ENCODE data around the gene NUDT1.

Gene NUDT1

DNA sequence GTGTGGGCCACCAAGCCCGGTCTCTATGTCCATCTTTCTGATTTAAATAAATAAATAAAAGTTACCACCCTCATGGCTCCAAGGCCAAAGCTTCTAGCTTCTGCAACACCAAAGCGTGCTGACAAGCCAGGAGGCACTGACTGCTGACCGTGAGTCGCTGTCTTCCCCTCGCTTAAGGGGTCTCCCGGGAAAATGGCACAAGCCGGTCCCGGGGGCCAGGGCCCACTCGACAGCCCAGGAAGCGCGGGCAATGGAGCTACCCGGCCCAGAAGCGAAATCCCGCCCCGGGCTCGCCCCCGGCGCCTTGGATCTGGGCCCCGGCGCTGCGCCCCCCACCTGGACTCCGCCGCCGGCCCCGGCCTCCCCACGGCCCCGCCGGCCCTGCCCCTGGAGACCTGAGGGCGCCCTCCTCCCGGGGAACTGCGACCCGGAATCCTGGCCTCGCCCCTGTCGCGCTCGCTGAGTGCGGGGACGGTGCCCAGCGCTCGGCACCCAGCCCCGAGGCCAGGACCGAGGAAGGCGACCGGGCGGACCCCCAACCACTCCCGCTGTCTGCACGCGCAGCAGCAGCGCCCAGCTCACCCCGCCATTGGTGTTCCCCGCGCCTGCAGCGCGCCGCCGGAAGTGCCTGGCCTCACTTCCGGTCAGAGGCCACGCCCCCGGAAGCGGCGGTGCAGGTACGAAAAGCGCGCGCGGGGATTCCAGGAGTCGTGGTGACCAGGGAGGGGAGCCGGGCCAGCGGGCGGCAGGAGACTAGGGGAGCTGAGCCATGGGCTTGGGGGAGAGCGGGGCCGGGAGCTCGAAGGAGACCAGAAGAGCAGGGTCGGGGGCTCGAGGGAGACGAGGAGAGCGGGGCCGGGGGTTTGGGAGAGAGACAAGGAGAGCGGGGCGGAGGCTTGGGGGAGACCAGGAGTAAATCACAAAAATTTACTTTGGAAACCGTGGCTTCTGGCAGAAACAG is at the start of gene NUDT1, which contains the start of gene MRM2:
Gene NUDT1 (plus strand): TSS at position 647 of the 961 bp plus-strand sequence. CDS start 2,349 bp downstream, outside the sequence.
Gene MRM2 (minus strand): TSS at position 626 of the 961 bp plus-strand sequence. CDS start 36 bp downstream, at position 590.
- no peaks in the 10 kb centered on the region for H3K9me3 ChIP-seq (ENCODE audit: insufficient read depth, low read length)

DNA sequence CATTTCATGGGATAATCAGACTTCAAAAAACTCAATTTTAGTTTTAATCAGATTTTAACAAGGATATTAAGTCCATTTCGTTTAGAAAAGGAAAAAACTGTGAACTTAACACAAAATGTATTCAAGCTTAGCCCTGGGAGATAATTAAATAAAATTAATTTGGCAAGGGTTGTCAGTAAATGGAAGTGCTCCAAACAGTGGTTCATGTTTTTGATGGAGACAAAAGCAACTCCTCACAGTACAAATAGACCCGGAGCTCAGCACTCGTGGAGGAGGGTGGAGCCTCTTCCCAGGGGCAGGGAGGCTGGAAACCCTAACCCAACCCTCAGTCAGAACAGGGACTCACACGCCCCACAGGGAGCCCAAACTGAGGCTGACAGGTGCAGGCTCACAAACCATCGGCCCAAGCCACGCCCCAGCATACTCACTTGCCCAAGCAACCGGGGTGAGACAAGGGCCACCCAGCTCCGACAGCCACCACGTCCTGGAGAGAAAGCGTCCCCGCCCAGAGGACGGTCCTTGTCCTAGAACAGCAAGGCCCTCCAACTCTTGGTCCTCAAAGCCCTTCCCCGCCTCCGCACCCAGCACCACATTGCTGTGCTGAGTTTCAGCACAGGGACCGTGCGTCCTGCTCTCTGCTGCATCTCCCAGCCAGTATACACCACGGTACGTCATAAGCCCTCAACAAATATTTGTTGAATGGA is 49.0 kb upstream of the NUDT1 start:
- Histone ChIP-seq H3K9ac (ENCODE audit: low read length) (no peak overlapping the region), H3F3A (ENCODE audit: insufficient read depth) (no peaks in the 10 kb centered on the region), H3K27ac (ENCODE audit: low read depth, low read length) (no peak overlapping the region), H3K9me3 (ENCODE audit: insufficient read depth, low read length) (peaks cover 6% of the 10 kb centered on the region; the same call in 1 of the 2 replicates), H3K79me2 (ENCODE audit: insufficient read depth, low read length) (peaks cover 5% of the 10 kb centered on the region; the same call in 1 of the 2 replicates), H3K36me3 (ENCODE audit: low read length) (peaks cover 21% of the 10 kb centered on the region), H4K20me1 (ENCODE audit: low read depth, low read length) (no peaks in the 10 kb centered on the region), H2AFZ (ENCODE audit: low read depth, low read length, severe bottlenecking) (no peak overlapping the region), H3K27me3 (ENCODE audit: low read length) (no peaks in the 10 kb centered on the region), H3K9me2 (replicated peaks; ENCODE audit: insufficient read depth, low read length) (no peaks in the 10 kb centered on the region), H3K4me3 (ENCODE audit: insufficient read depth, low read length, poor library complexity, severe bottlenecking) (no peak overlapping the region), H3K4me2 (ENCODE audit: low read depth, low read length, poor library complexity, severe bottlenecking) (no peak overlapping the region)
- TF ChIP-seq, protein P1, sequence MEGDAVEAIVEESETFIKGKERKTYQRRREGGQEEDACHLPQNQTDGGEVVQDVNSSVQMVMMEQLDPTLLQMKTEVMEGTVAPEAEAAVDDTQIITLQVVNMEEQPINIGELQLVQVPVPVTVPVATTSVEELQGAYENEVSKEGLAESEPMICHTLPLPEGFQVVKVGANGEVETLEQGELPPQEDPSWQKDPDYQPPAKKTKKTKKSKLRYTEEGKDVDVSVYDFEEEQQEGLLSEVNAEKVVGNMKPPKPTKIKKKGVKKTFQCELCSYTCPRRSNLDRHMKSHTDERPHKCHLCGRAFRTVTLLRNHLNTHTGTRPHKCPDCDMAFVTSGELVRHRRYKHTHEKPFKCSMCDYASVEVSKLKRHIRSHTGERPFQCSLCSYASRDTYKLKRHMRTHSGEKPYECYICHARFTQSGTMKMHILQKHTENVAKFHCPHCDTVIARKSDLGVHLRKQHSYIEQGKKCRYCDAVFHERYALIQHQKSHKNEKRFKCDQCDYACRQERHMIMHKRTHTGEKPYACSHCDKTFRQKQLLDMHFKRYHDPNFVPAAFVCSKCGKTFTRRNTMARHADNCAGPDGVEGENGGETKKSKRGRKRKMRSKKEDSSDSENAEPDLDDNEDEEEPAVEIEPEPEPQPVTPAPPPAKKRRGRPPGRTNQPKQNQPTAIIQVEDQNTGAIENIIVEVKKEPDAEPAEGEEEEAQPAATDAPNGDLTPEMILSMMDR (IDR thresholded peaks at IDR 0.05; ENCODE audit: insufficient read depth, low read length, poor library complexity, severe bottlenecking), result no peak
- TF ChIP-seq EZH2phosphoT487 (conservative IDR thresholded peaks at IDR 0.05; ENCODE audit: low read length), result no peak

More for the DNA sequence above, at the start of gene NUDT1, which contains the start of gene MRM2:
- Histone ChIP-seq H3K4me3 (ENCODE audit: insufficient read depth, low read length, poor library complexity, severe bottlenecking) (peak within 1 kb of the TSS; percentile 94), H3K4me2 (ENCODE audit: low read depth, low read length, poor library complexity, severe bottlenecking) (peak within 1 kb of the TSS; percentile 84), H3K9me2 (replicated peaks; ENCODE audit: insufficient read depth, low read length) (no peaks in the 10 kb centered on the region), H3K79me2 (ENCODE audit: insufficient read depth, low read length) (peaks cover 42% of the 10 kb centered on the region), H3K36me3 (ENCODE audit: low read length) (no peaks in the 10 kb centered on the region; the same call in 1 of the 2 replicates), H2AFZ (ENCODE audit: low read depth, low read length, severe bottlenecking) (peak within 1 kb of the TSS; percentile 74), H3F3A (ENCODE audit: insufficient read depth) (peaks cover 17% of the 10 kb centered on the region), H4K20me1 (ENCODE audit: low read depth, low read length) (no peaks in the 10 kb centered on the region), H3K27ac (ENCODE audit: low read depth, low read length) (peak within 1 kb of the TSS; percentile 62), H3K27me3 (ENCODE audit: low read length) (no peaks in the 10 kb centered on the region), H3K9ac (ENCODE audit: low read length) (peak within 1 kb of the TSS; percentile 100)
- no peak for TF ChIP-seq EZH2phosphoT487 (conservative IDR thresholded peaks at IDR 0.05; ENCODE audit: low read length)
- TF ChIP-seq, protein P1 (IDR thresholded peaks at IDR 0.05; ENCODE audit: insufficient read depth, low read length, poor library complexity, severe bottlenecking), result no peak

DNA sequence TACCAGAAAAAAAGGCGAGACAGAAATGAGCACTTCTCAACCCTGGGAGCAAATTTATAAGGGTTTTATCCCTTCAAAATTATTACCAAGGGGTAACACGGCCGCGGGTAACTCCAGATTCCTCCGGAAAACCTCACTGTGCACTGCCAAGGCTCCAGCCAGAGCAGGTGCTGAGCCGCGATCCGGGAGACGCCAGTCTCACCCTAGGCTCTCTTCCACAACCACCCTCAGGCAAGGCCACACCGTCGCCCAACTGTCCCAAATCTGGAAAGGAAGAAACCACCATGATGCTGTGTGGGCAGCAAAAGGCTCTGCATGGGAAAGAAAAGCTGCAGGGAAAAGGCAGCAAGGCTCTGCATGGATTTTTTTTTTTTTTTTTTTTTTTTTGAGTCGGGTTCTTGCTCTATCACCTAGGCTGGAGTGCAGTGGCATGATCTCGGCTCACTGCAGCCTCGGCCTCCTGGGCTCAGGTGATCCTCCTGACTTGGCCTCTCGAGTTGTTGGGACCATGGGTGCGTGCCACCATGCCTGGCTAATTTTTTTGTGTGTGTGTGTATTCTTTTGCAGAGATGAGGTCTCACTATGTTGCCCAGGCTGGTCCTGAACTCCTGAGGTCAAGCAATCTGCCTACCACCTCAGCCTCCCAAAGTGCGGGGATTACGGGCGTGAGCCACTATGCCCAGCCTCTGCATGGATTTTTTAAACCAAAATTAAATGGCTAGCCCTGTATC is 48.3 kb upstream of the NUDT1 start:
- Histone ChIP-seq H3K79me2 (ENCODE audit: insufficient read depth, low read length) (peaks cover 5% of the 10 kb centered on the region; the same call in 1 of the 2 replicates), H4K20me1 (ENCODE audit: low read depth, low read length) (no peaks in the 10 kb centered on the region), H2AFZ (ENCODE audit: low read depth, low read length, severe bottlenecking) (no peak overlapping the region), H3K4me3 (ENCODE audit: insufficient read depth, low read length, poor library complexity, severe bottlenecking) (no peak overlapping the region), H3K27ac (ENCODE audit: low read depth, low read length) (no peak overlapping the region), H3K9me2 (replicated peaks; ENCODE audit: insufficient read depth, low read length) (no peaks in the 10 kb centered on the region), H3F3A (ENCODE audit: insufficient read depth) (no peaks in the 10 kb centered on the region), H3K27me3 (ENCODE audit: low read length) (no peaks in the 10 kb centered on the region), H3K36me3 (ENCODE audit: low read length) (peaks cover 17% of the 10 kb centered on the region), H3K9me3 (ENCODE audit: insufficient read depth, low read length) (peaks cover 6% of the 10 kb centered on the region; the same call in 1 of the 2 replicates), H3K4me2 (ENCODE audit: low read depth, low read length, poor library complexity, severe bottlenecking) (no peak overlapping the region), H3K9ac (ENCODE audit: low read length) (no peak overlapping the region)
- no peak for TF ChIP-seq EZH2phosphoT487 (conservative IDR thresholded peaks at IDR 0.05; ENCODE audit: low read length)
- TF ChIP-seq, protein P1 (IDR thresholded peaks at IDR 0.05; ENCODE audit: insufficient read depth, low read length, poor library complexity, severe bottlenecking), result no peak

Measured in SU-DHL-6 (cell line).